Spinal cord (tissue), 10 donors: ENCODE measurements around the gene GRIN2B. TPM values are rescaled to one million over a fixed set of nuclear protein-coding genes. Genes with fewer than 3 reads are reported as not detected.

ENCODE experiments used
- DNase-seq, 6 donors: peaks; one replicate each; pipeline versions ENCODE4 v3.0.0 to v3.0.0-alpha.2; 2013 to 2015; ENCODE audit warnings: low spot score in 6 of 6, low read depth in 4 of 6
- H3K27ac ChIP-seq: one replicate; pipeline ENCODE4 v1.5.1; 2013; ENCODE audit warnings: low read depth, low read length, control low read depth
- H3K27me3 ChIP-seq: one replicate; pipeline ENCODE4 v1.6.1; 2013; ENCODE audit warnings: low read length; ENCODE audit not compliant: control insufficient read depth, insufficient read depth
- H3K36me3 ChIP-seq: one replicate; pipeline ENCODE4 v1.6.1; 2013; ENCODE audit warnings: low read length; ENCODE audit not compliant: control insufficient read depth, insufficient read depth
- H3K4me1 ChIP-seq: one replicate; pipeline ENCODE4 v1.6.1; 2013; ENCODE audit warnings: low read length; ENCODE audit not compliant: control insufficient read depth, insufficient read depth
- H3K4me3 ChIP-seq: one replicate; pipeline ENCODE4 v1.5.1; 2013; ENCODE audit warnings: low read depth, low read length, control low read depth
- H3K9me3 ChIP-seq: one replicate; pipeline ENCODE4 v1.6.1; 2013; ENCODE audit warnings: low read length; ENCODE audit not compliant: control insufficient read depth, insufficient read depth
- WGBS: methylation state at CpG from one replicate; pipeline ENCODE4 v1.1.5; 2013; ENCODE audit warnings: missing lambda C conversion rate; ENCODE audit not compliant: insufficient coverage; 5-methylcytosine and 5-hydroxymethylcytosine counted together
- polyA plus RNA-seq, 2 donors: library from polyadenylated mRNA; unstranded; fragments of 120-200 nt; gene quantifications; one replicate each; pipeline ENCODE4 v1.2.1, GENCODE V29; 2013; ENCODE audit not compliant: insufficient read length in 2 of 2
- total RNA-seq, 2 donors: library from RNA; depleted of rRNA in 1 of 2; stranded (reverse); fragments of 120-200 nt in 1 of 2; fragments of >200 nt in 1 of 2; gene quantifications; one replicate each; pipeline versions ENCODE4 v1.2.3 to v1.2.4, GENCODE V29; 2013 to 2014
- donor health status: healthy.

Gene GRIN2B
- total and polyA plus RNA-seq, 4 donors, result 10.8 to 39.9 (median 13.9) TPM

DNA sequence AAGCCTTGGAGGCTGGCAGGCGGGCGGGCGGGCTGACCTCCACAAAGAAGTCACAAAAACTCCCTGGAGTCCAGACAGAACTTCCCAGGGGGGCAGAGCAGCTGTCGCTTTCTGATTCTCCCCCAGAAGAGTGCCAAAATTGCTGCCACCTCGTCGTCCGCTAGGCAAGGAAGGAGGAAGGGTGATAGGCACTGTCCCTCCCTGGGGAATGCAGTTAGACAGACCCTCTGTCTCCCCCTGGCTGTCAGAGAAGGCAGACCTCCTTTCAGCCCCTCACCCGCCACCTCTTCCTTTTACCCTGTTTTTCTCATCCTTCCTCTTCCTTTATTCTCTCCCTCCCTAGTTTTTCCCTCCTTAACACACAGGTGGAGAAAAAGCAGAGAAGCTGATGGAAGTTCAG is 18.7 kb downstream of the GRIN2B start:
- WGBS, result 50% methylated on average over 3 of the region's 8 CpGs
- Histone ChIP-seq H3K4me3 (no peak overlapping the region), H3K36me3 (no peaks in the 10 kb centered on the region), H3K4me1 (peaks cover 18% of the 10 kb centered on the region), H3K27me3 (no peaks in the 10 kb centered on the region), H3K27ac (no peak overlapping the region), H3K9me3 (no peaks in the 10 kb centered on the region)
- DNase-seq, result peak in 2 of 6 donors; percentile 34

DNA sequence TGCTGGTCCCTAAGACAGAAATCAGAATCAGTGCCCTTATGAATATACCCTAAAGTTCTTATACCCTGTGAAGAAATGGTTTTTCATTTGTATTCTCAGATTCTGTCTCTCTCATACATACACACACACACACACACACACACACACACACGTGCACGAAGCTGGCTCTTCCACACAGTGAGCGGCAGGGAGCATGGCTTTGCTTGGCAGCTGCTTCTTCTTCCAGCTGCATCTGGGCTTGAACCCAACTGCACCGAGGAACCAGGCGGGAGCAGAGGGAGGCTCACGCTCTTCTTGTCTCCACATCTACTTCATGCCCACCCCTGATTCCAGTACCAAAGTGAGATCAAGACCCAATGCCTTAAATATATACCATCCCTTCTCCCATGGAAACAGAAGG is 19.4 kb downstream of the GRIN2B start:
- Histone ChIP-seq H3K4me3 (no peak overlapping the region), H3K27ac (no peak overlapping the region), H3K27me3 (no peaks in the 10 kb centered on the region), H3K4me1 (peaks cover 18% of the 10 kb centered on the region), H3K9me3 (no peaks in the 10 kb centered on the region), H3K36me3 (no peaks in the 10 kb centered on the region)
- WGBS, result 26% methylated on average over 6 of the region's 6 CpGs
- peak in 2 of 6 donors; percentile 78 to 85 for DNase-seq

DNA sequence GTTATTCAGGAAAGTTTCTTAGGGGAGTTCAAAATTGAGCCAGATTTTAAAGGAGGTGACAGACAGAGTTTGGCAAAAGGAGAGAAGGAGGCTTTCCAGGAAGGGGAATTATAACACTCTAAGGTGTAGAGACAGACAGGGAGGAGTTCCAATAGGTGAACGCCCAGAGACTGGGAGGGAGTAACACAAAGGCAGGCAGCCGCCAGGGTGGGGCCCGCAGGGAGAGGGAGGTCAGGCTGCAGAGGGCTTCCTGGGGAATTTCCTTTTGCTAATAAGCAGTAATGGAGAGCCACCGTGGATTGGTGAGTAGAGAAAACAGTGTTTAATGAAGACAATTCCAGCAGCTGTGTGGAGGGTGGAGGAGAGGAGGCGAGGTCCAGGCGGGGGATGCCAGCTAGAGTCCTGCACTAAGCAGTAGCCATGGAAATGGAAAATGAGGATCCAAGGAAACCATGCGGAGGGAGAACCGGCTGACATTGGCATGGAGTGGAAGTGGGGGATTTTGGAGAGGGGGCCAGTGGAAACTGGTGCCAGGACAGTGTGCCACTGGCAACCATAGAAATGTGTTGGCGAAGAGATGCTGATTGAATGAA is 22.2 kb downstream of the GRIN2B start:
- peak in 3 of 6 donors; percentile 52 to 83 (median 76) for DNase-seq
- no peak overlapping the region for H3K27ac ChIP-seq
- H3K36me3 ChIP-seq, result no peaks in the 10 kb centered on the region
- WGBS, result 39% methylated on average over 8 of the region's 9 CpGs
- H3K4me3 ChIP-seq, result no peak overlapping the region
- H3K9me3 ChIP-seq, result no peaks in the 10 kb centered on the region
- H3K4me1 ChIP-seq, result peaks cover 26% of the 10 kb centered on the region
- no peaks in the 10 kb centered on the region for H3K27me3 ChIP-seq

DNA sequence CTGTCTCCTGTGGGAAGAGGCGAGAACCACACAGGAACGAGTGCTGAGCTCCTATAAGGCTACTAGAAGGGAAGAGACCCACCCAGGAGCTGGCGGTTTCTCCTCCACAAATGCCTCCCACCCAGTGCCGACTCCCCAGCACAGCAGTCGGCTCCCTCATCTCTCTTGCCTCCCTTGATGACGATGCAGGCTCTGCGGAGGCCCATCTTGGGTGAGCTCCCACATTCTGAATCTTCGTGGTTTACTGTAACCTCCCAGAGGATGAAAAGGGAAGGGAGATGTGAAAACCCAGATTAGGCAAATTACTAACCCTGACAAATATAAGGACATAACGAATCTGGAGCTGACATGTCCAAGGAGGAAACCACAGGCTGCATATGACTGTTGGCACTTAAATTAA is 23.8 kb downstream of the GRIN2B start:
- DNase-seq, result no peak
- Histone ChIP-seq H3K9me3 (no peaks in the 10 kb centered on the region), H3K36me3 (no peaks in the 10 kb centered on the region), H3K4me1 (peaks cover 23% of the 10 kb centered on the region), H3K27ac (no peak overlapping the region), H3K4me3 (no peak overlapping the region), H3K27me3 (no peaks in the 10 kb centered on the region)
- 86% methylated on average over 4 of the region's 9 CpGs for WGBS

DNA sequence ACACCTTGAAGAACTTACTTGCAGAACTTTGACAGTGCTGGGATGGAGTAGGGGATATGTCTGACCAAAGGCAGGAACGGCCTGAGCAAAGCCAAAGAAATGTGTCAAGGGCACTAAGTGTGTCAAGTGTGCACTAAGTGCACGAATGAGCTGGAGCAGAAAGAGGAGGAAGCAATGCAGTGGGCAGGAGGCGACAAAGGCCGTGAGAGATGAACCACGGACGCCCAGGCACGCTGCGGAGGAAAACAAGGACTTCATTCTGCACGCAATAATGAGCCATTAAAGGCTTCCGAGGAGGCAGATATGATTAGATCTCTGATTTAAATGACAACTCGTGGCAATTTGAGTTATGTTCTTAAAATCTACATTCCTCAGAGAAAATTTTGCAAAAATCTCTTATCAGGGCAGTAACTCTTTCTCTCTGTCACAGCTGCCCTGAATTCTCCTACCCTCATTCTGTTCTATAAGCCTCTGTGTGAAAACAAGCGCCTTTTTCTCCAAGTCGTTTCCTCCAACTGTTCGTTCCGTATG is 25.3 kb downstream of the GRIN2B start:
- peak in 1 of 6 donors; percentile 24 for DNase-seq
- Histone ChIP-seq H3K4me1 (peaks cover 14% of the 10 kb centered on the region), H3K9me3 (no peaks in the 10 kb centered on the region), H3K4me3 (no peak overlapping the region), H3K36me3 (no peaks in the 10 kb centered on the region), H3K27ac (no peak overlapping the region), H3K27me3 (no peaks in the 10 kb centered on the region)
- WGBS, result 60% methylated on average over 12 of the region's 15 CpGs

DNA sequence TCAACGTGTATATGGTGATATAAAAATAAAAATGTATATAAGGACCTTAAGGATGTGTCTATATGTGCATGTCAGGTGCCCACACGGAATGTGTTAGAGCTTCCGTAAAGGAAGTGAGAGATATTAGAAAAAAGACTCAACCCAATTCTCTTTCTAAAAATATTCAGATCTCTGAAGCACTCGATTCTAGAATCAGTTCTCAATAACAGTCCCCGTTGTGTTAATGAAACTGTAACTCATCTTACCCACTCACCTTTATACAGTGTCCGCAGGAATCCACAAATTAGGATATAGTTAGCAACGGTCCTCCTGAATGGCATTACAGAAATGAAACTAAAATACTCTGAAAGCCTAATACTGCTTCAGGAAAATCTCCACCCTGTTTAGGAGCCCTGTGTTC is 29.3 kb downstream of the GRIN2B start:
- H3K27ac ChIP-seq, result no peak overlapping the region
- 80% methylated on average over 2 of the region's 7 CpGs for WGBS
- no peak overlapping the region for H3K4me3 ChIP-seq
- DNase-seq, result no peak
- peaks cover 8% of the 10 kb centered on the region for H3K4me1 ChIP-seq
- no peaks in the 10 kb centered on the region for H3K27me3 ChIP-seq
- no peaks in the 10 kb centered on the region for H3K9me3 ChIP-seq
- H3K36me3 ChIP-seq, result no peaks in the 10 kb centered on the region

DNA sequence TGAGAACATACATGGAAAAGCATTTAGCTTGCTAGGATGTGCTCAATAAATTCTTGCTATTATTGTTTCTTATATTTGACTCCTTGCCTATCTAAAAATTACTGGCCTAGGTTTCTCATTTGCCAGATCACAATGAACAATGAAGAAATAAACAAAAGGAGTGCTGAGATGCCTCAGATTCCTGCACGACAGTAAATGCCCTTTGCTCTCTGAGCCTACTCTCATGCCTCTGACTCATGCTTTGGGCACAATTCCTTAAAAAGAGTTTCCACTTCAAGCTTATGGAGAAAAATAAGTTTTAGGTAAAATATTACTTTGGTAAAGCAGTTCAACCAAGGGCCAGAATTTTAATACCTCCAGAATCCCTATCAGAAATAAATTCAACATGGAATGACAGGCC is 30.9 kb downstream of the GRIN2B start:
- no CpG with 5 or more reads among the region's 1 CpG for WGBS
- no peak overlapping the region for H3K27ac ChIP-seq
- DNase-seq, result no peak
- H3K4me3 ChIP-seq, result no peak overlapping the region
- no peaks in the 10 kb centered on the region for H3K9me3 ChIP-seq
- H3K4me1 ChIP-seq, result no peaks in the 10 kb centered on the region
- H3K27me3 ChIP-seq, result no peaks in the 10 kb centered on the region
- H3K36me3 ChIP-seq, result no peaks in the 10 kb centered on the region

DNA sequence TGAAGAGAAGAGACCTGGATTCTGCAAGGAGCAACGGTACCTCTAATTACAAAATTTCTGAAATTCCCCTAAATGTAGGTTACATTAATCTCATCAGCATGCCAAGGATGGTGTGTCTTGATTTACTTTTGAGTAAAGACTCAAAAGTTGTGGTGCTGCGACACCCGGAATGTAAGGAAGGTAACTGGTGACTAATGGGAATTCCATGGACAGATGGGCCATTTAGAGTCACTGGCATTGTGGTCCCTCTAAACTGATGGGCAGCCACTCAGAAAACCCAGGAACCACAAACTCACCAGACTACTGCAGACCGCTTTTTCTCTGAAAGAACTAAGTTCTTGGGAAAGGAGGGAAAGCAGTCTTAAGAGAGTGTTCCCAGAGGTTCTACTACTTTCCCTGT is 32.8 kb downstream of the GRIN2B start:
- no peak for DNase-seq
- no peaks in the 10 kb centered on the region for H3K9me3 ChIP-seq
- H3K27ac ChIP-seq, result no peak overlapping the region
- H3K4me3 ChIP-seq, result no peak overlapping the region
- WGBS, result no CpG with 5 or more reads among the region's 4 CpGs
- H3K36me3 ChIP-seq, result no peaks in the 10 kb centered on the region
- no peaks in the 10 kb centered on the region for H3K27me3 ChIP-seq
- H3K4me1 ChIP-seq, result no peaks in the 10 kb centered on the region

DNA sequence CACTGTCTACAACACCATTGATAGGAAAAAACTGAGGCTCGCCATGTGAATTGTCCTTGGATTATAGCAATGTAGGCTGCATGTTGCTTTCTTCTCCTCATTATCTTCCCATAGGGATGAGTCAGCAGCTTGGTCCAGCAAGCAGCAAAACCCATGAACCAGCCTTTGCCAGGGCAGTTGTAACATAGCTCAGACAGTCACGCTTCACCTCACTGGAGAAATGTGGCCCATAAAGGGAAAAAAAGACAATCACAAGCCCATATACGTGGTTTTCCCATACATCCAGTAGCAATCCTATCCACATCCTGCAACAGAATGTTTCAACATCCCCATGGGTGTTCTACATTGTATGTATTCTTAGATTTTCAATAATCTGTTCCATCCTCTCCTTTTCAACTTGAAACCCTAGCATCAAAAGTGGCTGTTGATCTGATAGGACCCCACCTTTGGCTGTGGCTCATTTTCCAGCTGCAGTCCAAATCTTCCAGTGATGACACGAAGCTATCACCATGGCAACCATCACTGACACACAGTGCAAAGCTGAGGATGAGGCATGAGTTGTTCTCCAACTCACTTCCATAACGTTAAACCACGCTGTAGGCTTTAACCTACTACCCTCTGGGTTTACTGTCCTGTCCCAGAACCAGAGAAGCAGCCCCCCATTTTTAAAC is 34.0 kb downstream of the GRIN2B start:
- no peak overlapping the region for H3K4me3 ChIP-seq
- no peaks in the 10 kb centered on the region for H3K4me1 ChIP-seq
- 75% methylated on average over 4 of the region's 6 CpGs for WGBS
- H3K9me3 ChIP-seq, result no peaks in the 10 kb centered on the region
- no peaks in the 10 kb centered on the region for H3K27me3 ChIP-seq
- H3K27ac ChIP-seq, result no peak overlapping the region
- DNase-seq, result peak in 2 of 6 donors; percentile 23 to 62
- H3K36me3 ChIP-seq, result no peaks in the 10 kb centered on the region

DNA sequence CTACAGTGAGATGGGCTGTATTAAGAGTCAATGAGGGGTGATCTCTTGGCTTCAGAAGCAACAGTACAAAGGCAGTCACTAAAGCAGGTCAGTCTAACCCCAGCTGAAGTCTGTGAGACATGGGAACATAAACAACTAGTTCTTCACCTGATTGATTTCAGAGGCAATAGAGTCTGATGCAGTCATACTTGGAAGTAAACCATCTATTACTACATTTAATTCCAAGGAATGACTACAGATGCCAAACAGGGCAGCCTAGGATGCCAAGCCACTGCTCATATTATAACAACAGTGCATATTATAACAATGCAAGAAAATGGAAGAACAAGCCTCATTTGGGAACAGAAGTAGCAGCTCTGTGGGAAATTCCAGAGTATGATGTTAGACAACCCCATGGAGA is 35.8 kb downstream of the GRIN2B start:
- no peaks in the 10 kb centered on the region for H3K36me3 ChIP-seq
- no peak overlapping the region for H3K27ac ChIP-seq
- no peaks in the 10 kb centered on the region for H3K27me3 ChIP-seq
- H3K9me3 ChIP-seq, result no peaks in the 10 kb centered on the region
- H3K4me1 ChIP-seq, result no peaks in the 10 kb centered on the region
- H3K4me3 ChIP-seq, result no peak overlapping the region
- no peak for DNase-seq
